ENCODE data around the gene INAVA.
"Not testable (repeated sequence)": the region's sequence is repeated elsewhere in the genome, so short reads cannot be mapped to it uniquely, and the experiment has no call there.

The INAVA gene

DNA sequence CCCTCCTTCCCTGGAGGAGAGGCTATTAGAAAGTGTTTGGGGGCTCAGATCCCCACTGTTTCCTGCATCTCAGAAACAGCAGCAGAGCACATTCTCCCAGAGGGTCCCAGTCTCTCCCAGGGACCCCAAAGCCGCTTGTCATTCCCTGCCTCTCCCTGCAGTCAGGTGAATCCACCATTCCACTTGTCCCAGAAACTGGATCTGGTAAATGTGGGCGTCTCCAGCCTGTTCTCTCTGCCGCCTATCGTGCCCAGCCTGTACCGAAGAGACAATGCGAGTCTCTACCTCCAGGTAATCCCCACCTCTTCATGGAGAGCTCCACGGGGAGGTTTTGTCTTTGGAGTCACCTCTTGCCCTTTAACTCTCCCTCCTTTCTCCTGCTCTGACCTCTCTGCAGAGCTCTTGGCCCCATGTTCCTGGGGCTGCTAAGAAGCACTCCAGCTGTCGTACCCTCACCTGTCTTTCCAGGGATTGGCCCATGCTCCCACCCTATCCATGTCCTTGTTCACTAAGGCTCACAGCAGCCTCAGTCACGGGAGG lies 26.9 kb downstream of the INAVA start:
- DNase-seq, result no peak

DNA sequence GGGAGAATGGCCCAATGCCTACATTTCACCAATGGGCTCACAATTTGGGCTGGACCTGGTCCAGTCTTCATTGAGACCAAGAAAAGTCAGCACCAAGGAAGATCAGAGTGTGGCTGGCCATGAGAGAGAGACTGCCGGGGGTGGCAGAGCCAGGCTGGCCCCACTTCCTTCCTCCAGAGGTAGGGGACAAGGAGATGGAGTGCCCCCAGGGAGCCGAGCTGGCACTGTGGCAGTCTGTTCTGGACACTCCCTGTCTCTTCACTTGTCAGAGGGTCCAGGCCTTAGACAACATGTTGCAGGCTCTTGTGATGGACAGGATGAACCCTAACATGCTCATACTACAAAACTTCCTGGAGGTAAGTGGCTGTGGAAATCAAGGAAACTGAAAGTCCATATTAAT lies 27.7 kb downstream of the INAVA start:
- DNase-seq, result no peak

DNA sequence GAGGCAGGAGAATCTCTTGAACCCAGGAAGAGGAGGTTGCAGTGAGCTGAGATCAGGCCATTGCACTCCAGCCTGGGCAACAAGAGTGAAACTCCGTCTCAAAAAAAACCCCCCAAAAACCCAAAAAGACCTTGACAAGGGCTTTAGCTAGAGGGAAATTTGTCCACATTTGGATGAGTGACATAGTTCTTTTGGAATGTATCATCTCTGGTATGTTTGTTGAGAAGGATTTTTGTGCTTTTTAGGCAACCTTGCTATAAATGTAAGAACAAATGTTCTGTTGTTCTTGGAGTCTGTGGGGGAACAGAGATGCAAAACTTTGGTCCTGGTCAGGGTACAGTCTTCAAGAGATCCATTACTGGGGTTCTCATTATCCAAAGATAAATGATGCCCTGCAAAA lies 28.9 kb downstream of the INAVA start:
- no peak for DNase-seq

DNA sequence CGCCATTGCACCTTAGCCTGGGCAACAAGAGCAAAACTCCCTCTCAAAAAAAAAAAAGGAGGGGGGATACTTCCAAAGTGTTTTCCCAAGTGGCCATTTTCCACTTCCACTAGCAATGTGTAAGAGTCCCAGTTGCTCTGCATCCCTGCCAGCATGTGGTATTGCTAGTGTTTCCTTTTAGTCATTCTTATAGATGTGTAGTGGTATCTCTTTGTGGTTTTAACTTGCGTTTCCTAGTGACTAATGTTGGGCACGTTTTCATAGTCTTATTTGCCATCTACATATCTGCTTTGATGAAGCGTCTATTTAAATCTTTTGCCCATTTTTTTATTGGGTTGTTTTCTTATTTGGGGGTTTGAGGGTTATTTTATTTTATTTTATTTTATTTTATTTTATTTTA lies 31.1 kb downstream of the INAVA start:
- DNase-seq, result peak; percentile 22 to 54 (median 46)

DNA sequence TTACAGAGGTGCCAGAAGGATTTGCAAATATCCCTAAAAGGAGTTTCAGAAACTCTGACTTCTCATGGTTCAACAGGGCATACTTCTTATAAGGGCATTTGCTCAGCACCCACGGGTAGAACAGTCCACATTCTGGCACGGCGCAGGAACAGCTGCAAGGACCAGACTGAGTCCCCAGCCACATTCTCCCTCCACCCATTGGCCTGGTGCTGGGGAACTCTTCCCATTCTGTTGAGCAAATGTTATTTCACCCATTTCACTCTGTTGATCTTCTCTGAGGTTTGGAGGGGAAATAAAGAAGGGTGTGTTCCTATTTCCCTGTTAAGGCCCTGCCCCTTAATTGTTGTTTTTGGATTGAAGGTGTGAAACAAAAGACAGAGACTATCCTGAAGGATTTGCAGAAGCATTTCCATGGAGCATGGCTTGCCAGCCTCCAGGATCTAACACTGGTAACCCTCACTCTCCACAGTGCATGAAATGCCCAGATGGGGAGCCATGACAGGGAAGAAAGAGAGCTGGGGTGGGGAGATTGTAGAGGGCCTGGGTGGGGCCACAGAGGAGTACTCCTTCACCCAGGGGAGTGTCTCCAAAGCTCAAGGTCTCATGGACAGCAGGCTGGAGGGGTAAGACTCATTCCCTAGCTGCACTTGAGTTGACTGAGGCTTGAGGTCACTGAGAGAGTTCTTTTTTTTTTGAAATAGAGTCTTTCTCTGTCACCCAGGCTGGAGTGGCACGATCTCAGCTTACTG lies 35.0 kb downstream of the INAVA start:
- no peak for DNase-seq

DNA sequence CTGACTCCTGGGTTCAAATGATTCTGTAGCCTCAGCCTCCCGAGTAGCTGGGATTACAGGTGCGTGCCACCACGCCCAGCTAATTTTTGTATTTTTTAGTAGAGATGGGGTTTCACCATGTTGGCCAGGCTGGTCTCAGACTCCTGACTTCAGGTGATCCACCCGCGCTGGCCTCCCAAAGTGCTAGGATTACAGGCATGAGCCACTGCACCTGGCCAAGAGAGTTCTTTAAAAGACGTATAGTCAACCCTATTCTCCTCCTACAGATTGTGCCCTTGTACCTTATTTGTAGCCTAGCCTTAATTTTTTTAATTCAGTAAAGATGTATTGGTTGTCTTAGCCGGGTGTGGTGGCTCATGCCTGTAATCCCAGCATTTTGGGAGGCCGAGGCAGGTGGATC lies 35.6 kb downstream of the INAVA start:
- not testable (repeated sequence) for DNase-seq

DNA sequence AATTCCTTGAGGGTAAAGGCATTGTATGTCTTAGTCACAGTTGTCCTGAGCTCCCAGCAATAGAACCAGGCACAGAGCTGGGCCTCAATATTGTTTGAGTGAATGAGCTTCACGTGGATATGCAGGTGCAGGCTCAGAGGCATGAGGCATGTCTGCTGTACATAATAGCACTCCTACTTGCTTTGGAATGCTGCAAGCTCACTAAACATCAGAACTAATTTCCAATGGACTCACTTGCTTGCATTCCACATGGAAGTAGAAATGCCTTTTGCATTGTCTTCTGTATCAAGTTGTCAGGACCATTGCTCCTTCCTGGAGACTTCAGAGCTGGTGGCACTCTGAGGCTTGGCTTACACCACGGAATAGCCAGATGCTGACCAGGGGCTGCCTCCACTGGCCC lies 37.1 kb downstream of the INAVA start:
- DNase-seq, result no peak

DNA sequence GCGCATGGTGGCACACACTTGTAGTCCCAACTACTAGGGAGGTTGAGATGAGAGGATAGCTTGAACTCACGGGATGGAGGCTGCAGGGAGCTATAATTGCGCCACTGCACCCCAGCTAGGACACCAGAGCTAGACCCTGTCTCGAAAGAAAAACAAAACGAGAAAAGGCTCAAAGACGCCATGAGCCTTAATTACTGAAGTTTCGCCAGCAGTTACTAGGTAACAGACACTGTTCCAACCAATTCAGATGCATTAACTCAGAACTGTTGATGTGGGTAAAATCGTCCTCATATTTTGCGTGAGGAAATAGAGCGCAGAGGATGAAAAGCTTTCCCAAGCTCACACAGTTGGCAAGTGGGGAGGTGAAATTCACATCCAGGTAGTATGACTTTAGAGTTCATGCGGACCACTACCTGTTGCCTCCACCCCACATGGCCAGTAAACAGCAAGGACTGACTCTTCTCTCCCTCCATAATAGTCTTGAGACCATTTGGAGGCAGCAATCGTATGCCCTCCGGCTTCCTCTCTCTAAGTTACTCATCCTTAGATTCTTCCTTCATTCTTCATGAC lies 40.1 kb downstream of the INAVA start:
- no peak for DNase-seq

DNA sequence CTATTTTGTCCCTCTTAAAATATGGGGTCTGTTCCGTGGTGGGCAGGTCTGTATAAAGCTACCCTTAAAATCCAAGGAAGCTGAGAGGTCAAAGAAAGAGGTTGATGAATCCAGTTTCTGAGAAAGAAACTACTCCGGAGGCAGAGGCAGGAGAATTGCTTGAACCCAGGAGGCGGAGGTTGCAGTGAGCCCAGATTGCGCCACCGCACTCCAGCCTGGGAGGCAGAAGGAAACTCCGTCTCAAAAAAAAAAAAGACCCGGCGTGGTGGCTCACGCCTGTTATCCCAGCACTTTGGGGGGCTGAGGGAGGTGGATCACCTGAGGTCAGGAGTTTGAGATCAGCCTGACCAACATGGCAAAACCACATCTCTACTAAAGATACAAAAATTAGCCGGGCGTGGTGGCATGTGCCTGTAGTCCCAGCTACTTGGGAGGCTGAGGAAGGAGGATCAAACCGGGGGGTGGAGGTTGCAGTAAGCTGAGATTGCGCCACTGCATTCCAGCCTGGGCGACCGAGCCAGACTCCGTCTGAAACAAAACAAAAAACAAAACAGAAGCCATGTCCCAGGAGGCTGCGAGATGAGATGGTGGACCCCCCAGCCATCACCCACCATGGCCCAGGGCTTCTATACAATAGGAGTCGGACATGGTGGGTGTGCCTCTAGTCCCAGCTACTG lies 40.7 kb downstream of the INAVA start:
- not testable (repeated sequence) for DNase-seq

DNA sequence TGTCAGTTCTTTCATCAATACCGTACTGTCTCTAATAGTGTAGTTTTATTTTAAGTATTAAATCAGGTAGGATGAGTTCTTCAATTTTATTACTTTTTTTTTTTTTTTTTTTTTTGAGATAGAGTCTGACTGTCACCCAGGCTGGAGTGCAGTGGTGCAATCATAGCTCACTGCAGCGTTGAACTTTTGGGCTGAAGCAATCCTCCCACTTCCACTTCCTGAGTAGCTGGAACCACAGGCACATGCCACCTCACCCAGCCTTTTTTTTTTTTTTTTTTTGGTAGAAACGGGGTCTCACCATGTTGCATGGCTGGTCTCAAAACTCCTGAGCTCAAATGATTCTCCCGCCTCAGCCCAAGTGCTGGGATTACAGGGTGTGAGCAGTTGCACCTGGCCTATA lies 44.3 kb downstream of the INAVA start:
- peak; percentile 77 to 89 (median 86) for DNase-seq

DNA sequence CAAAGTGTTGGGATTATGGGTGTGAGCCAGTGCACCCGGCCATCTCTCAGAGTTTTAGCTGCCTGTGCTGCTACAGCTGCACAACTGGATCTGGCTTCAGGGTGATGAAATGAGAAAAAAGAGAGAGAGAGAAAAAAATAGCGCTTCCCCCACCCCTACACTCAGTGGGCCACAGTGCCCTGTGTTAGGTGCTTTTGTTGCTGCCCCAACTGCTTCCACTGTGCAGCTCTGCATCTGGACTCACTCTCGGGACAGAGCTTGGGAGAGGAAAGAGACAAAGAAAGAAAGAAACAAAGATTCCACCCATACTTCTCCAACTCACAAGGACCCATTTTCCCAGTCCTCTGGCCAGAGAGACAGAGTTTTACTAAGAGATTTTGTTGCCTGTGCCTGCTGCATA lies 50.4 kb downstream of the INAVA start:
- no peak for DNase-seq

DNA sequence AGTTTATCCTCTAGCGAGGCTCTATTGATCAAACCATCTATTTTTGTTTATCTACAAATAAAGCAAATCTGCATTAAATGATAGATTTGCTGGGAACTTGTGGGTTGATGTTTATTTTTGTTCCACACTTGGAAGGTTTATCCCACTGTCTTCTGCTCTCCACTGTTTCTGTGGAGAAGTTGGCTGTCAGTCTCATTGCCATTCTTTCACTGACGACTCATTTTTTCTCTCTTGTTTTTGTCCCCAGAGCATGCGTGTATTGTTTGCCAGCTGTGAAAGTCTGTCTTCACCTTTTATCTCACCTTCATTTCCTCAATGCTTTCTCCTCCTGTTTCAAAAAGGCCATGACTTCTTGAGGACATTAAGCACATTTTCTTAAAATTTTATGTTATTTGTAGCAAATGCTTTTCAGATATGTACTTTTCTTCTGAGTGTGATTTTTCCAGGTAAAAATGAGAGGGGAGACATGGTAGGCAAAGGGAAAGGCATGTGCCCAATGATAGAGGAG lies 52.4 kb downstream of the INAVA start:
- no peak for DNase-seq

DNA sequence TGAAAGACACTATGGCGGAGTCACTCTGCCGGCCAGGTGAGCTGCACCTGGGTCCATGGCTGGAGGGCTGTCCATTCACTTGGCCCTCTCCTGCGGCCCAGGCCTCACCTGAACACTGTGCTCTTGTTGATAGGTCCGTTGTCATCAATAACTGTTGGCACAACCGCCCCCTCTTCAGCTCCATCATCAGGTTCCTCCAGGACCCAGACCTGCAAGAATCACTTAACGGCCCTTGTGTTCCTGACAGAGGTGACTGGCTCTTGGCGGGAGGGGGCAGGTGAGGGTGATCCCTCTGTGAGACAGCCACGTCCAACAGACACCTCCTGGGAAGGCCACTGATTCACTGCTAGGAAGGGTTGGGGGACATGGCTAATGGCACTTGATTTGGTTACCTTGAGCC lies 54.9 kb downstream of the INAVA start:
- DNase-seq, result no peak

DNA sequence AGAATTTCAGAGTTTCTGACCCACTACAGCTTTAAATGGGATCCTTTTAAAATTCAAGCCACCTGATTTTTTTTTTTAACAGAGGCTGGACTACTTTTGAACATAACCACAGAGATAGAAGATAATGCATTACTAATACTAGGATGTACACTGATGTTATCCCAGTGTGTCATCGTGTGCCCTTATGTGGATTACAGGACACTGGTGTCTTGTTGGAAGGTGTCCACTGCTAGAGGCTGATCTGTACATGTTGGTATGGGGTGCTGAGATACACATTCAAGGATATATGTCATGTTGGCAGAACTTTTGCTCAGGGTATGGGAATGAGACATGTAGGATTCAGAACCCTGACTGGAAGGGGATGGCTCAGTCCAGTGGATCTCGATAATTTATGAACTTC lies 56.3 kb downstream of the INAVA start:
- no peak for DNase-seq

DNA sequence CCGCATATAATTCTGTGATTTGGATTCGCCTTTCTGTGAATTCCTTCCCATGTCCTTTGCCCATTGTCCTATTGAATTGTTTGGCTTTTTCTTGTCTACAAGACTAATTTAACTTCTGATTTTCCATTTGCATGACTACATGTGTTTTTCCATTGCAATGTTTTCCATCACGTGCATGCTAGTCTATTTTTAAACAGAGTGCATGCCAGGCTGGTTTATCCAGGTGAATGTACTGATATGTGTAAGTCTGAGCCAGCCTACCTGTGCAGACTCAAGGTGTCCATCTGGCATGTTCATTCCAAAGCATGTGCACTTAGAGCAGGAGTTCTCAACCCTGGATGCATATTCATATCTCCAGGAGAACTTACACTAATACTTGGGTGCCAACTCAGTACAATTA lies 59.7 kb downstream of the INAVA start:
- no peak for DNase-seq

DNA sequence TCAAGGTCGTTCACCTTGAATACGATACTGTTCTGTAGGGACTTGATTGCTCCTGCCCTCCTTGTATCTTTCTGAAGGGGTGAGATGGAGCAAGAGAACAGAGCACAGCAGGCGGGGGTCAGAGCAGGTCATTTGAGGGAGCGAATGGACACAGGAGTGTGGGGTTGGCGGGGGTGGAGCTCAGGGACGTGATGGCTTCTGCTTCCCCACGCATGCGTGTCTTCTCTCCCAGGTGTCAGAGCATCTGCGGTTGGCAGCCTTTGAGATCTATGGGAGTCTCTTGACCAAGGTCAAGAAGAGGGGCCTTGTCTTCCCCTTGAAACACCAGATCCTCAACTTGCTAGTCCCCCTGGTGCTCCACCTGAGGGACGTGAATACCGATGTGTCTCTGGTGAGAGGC lies 63.9 kb downstream of the INAVA start:
- DNase-seq, result no peak

DNA sequence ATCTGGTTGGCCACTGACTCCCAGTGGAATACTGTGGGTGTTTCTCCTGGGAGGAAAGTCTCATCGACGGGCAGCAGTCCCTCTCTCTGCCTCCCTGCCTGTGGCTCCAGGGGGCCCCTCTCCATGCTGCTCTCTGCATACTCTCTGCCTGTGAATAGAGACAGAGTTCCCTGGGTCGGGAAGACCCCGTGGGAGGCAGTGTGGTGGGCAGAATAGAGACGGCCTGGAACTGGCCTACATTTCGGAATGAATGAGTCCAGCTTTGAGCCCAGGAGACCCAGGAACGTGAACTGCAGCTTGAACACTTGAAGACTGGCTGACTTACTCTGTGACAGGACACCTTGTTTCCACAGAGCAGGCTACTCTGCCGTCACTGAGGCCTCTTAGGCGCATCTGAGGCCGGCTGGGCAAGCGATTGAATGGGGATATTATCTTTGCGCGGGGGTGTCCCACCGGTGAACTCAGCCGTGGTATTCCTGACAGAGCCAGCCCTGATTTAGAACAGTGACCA lies 64.8 kb downstream of the INAVA start:
- DNase-seq, result no peak

DNA sequence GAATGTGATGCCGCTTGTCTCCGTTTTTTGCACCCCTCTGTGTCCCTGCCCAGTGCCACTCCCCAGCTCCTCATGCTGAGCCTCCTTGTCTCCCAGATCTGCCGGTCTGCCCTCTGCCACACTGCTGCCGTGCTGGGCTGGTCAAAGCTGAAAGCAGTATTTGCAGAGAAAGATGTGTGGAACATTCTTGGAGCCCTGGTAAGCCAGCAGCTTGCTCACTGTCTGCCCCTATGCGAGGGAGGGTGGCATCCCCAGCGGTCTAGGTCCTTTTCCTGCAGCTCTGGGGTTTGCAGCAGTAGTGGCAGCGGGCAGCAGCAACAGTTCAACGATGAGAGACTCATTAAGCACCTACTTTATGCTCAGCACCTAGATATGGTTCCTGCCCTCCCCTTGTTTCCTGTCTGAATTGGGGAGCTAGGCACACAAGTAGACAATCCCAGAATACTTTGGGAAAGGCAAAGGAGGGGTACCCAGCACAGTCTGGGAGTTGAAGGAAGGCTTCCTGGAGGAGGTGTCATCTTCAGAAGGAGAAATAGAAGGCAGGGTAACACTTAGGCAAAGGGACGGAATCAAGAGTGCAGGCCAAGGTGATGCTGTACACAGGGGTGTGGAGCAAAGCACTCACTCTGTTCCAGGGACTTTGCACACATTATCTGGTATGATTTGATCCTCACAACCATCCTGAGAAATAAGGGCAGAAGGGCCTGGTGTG lies 65.7 kb downstream of the INAVA start:
- no peak for DNase-seq

DNA sequence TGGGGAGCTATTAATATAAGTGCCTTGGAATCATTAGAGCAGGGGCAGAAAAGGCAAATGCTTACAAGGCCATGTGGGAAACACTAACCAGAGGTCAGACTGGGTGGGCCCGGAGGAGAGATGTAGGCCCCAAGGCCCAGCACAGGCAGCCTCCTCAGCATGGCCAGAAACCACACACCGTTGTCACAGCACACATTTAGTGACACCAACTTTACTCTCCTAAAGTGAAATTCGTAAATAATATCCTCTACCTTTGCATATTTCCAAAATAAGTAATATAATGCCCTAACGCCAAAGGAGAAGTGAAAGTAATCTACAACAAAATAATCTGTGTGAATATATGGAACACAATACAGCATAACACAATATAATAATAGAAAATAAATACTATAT lies 66.2 kb downstream of the INAVA start:
- DNase-seq, result no peak

DNA sequence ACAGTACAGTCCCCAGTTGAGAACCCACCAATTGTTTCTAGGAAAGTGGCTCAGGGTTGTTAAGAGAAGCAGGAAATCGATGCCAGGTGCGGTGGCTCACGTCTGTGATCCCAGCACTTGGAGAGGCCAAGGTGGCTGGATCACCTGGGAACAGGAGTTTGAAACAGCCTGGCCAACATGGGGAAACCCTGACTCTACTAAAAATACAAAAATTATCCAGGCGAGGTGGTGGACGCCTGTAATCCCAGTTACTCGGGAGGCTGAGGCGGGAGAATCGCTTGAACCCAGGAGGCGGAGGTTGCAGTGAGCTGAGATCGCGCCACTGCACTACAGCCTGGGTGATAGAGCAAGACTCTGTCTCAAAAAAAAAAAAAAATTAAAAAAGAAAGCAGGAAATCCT lies 67.5 kb downstream of the INAVA start:
- DNase-seq, result not testable (repeated sequence)

DNA sequence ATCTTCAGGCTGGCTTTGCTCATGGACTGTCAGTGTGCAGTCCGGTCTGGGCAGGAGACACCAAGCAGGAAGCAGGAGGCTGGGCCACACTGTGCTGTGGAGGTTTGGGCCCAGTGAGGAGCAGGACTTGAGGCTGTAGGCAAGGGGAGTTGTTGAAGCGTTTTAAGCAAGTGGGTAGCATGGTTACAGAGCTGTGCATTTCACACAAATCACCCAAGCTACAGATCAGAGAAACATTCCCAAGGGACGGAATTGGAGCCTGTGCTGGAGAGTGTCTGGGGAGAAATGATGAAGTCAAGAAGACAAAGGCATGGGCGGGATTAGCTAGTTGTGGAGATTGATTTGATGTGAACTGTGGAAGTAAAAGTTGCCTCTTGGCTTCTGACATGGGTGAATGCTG lies 67.9 kb downstream of the INAVA start:
- DNase-seq, result no peak

DNA sequence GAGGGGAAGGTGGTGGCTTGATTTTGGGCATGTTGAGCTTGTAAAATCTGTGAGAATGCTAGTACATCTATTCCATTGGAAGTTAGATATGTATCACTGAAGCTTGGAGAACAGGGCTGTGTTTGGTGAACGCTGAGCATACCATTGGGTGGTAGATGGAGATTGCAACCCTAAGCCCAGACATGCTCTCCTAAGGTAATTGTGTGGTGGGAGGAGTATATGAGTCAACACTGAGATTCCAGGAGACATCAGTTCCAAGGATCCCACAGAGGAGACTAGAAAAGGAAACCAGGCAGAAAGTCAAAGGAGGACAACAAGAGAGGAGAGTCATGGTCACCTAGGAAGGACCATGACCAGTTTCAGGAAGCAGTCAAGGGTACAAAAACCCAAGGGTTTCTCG lies 68.4 kb downstream of the INAVA start:
- no peak for DNase-seq

DNA sequence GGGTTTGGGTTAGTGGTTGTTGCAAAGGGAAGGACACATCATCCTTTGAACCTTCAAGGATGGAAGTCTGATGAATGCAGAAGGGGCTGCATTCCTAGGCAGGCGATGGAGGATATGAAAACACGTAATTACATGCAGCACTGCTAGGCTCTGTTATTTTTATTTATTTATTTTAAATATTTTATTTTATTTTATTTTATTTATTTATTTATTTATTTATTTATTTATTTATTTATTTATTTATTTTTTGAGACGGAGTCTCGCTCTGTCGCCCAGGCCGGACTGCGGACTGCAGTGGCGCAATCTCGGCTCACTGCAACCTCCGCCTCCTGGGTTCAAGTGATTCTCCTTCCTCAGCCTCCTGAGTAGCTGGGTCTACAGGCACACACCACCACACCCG lies 69.2 kb downstream of the INAVA start:
- not testable (repeated sequence) for DNase-seq

All from suppressor macrophage treated with lipopolysaccharide for 1 hour (primary cell).